ENCODE measurements around the gene COL2A1. TPM values are rescaled to one million over a fixed set of nuclear protein-coding genes. Genes with fewer than 3 reads are reported as not detected.

The COL2A1 gene
- total and polyA plus RNA-seq, 2 donors from 2014 or later, result not detected

DNA sequence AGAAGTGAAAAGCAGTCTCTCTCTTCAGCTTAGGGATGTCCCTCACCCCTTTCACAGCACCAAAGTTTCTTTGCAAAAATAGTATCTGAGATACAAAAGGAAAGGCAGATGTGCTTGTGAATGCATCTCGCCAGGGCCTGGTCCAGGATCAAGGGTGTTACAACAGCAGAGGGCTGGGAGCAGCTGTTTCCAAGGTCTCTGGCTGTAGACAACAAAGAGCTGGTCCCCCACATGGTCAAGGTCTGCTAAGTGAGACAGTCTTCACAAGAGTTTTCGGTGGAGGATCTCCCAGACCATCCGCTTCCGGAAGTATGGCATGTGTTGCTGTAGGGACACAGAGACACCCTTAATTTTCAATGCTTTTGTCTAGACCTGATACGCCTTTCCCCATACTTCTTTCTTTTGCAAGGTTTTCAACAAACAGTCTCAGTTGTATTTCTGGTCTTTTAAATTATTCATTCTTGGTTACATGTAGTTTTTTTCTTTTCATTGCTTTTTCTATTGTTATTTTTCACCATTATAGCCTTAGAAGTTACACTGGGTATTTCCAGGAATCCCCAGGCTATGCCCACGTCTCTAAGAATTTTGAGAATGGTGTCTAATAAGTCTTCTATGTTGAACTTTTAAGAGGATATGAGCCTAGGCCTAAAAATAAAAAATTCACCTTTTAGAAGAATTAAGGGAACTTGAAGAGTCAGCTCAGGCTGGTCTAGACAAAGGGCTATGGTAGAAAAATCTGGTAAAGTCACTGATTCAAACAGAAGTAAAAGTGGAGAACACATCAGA, 41.0 kb upstream of the COL2A1 start:
- Histone ChIP-seq H3K27ac (ENCODE audit: low read depth in 2 of 2, low read length in 2 of 2) (no peak overlapping the region), H3K4me3 (ENCODE audit: low read length in 3 of 3) (no peak overlapping the region), H3K36me3 (ENCODE audit: control insufficient read depth in 2 of 3, insufficient read depth in 3 of 3, low read length in 3 of 3) (peaks cover 2 to 30% (median 17%) of the 10 kb centered on the region in 3 donors), H3K9me3 (ENCODE audit: control insufficient read depth in 2 of 3, insufficient read depth in 1 of 3, low read length in 3 of 3) (no peaks in the 10 kb centered on the region), H3K27me3 (ENCODE audit: control insufficient read depth, insufficient read depth, low read length) (no peaks in the 10 kb centered on the region), H3K4me1 (ENCODE audit: control insufficient read depth in 2 of 3, insufficient read depth in 2 of 3, low read depth in 1 of 3, low read length in 3 of 3) (no peaks in the 10 kb centered on the region), H3K9ac (ENCODE audit: low read length in 3 of 3) (no peak overlapping the region)
- intact Hi-C loops (cut with DNase I), result no loop called here
- DNase-seq (no peak), FAIRE-seq (no peak)
- TF ChIP-seq, protein P1, sequence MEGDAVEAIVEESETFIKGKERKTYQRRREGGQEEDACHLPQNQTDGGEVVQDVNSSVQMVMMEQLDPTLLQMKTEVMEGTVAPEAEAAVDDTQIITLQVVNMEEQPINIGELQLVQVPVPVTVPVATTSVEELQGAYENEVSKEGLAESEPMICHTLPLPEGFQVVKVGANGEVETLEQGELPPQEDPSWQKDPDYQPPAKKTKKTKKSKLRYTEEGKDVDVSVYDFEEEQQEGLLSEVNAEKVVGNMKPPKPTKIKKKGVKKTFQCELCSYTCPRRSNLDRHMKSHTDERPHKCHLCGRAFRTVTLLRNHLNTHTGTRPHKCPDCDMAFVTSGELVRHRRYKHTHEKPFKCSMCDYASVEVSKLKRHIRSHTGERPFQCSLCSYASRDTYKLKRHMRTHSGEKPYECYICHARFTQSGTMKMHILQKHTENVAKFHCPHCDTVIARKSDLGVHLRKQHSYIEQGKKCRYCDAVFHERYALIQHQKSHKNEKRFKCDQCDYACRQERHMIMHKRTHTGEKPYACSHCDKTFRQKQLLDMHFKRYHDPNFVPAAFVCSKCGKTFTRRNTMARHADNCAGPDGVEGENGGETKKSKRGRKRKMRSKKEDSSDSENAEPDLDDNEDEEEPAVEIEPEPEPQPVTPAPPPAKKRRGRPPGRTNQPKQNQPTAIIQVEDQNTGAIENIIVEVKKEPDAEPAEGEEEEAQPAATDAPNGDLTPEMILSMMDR (IDR thresholded peaks at IDR 0.05; ENCODE audit: borderline replicate concordance, extremely low read depth, insufficient read depth), result no peak

DNA sequence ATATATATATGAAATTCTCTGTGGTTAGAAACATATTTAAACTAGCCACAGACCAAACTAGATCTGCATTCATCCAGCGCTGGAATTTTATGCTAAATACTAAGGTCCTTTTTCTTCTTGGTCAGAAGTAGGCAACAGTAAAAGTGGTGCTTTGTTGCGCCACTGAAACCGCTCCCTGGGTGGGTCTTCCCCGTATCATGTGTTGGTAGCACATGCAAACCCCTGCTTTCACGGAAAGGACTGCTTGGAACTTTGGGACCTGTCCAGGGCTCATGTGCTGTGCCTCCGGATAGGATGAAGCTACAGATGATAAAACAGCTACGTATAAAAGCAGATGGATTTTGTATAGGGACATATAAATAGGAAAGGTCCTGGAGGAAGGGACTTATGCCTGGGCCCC, 40.1 kb upstream of the COL2A1 start:
- H3K27ac ChIP-seq (ENCODE audit: low read depth in 2 of 2, low read length in 2 of 2), result no peak overlapping the region
- peaks cover 2 to 30% (median 17%) of the 10 kb centered on the region in 3 donors for H3K36me3 ChIP-seq (ENCODE audit: control insufficient read depth in 2 of 3, insufficient read depth in 3 of 3, low read length in 3 of 3)
- TF ChIP-seq, protein P1 (IDR thresholded peaks at IDR 0.05; ENCODE audit: borderline replicate concordance, extremely low read depth, insufficient read depth), result no peak
- H3K4me3 ChIP-seq (ENCODE audit: low read length in 3 of 3), result no peak overlapping the region
- H3K9ac ChIP-seq (ENCODE audit: low read length in 3 of 3), result no peak overlapping the region
- DNase-seq, result no peak
- H3K27me3 ChIP-seq (ENCODE audit: control insufficient read depth, insufficient read depth, low read length), result no peaks in the 10 kb centered on the region
- FAIRE-seq, result no peak
- H3K9me3 ChIP-seq (ENCODE audit: control insufficient read depth in 2 of 3, insufficient read depth in 1 of 3, low read length in 3 of 3), result no peaks in the 10 kb centered on the region
- intact Hi-C loops (cut with DNase I), result no loop called here
- no peaks in the 10 kb centered on the region for H3K4me1 ChIP-seq (ENCODE audit: control insufficient read depth in 2 of 3, insufficient read depth in 2 of 3, low read depth in 1 of 3, low read length in 3 of 3)

- TF ChIP-seq, protein P1 (IDR thresholded peaks at IDR 0.05; ENCODE audit: borderline replicate concordance, extremely low read depth, insufficient read depth), result no peak
- no peak overlapping the region for H3K27ac ChIP-seq (ENCODE audit: low read depth in 2 of 2, low read length in 2 of 2)
- DNase-seq (no peak), FAIRE-seq (no peak)
- no peaks in the 10 kb centered on the region for H3K27me3 ChIP-seq (ENCODE audit: control insufficient read depth, insufficient read depth, low read length)
- no peak overlapping the region for H3K4me3 ChIP-seq (ENCODE audit: low read length in 3 of 3)
- intact Hi-C loops (cut with DNase I), result no loop called here
- H3K36me3 ChIP-seq (ENCODE audit: control insufficient read depth in 2 of 3, insufficient read depth in 3 of 3, low read length in 3 of 3), result peaks cover 2 to 30% (median 15%) of the 10 kb centered on the region in 3 donors
- H3K4me1 ChIP-seq (ENCODE audit: control insufficient read depth in 2 of 3, insufficient read depth in 2 of 3, low read depth in 1 of 3, low read length in 3 of 3), result no peaks in the 10 kb centered on the region
- no peaks in the 10 kb centered on the region for H3K9me3 ChIP-seq (ENCODE audit: control insufficient read depth in 2 of 3, insufficient read depth in 1 of 3, low read length in 3 of 3)
- no peak overlapping the region for H3K9ac ChIP-seq (ENCODE audit: low read length in 3 of 3)
These were observed 39.5 kb upstream of the COL2A1 start for GRCh38 chr12:48043771-48044170.
